Stimulated activated CD4-positive, alpha-beta T cell treated with anti-CD3 and anti-CD28 coated beads, TNF-alpha, amount 100 ng/mL, for 48 hours (primary cell): ENCODE data around the gene PSORS1C1.
"Not testable (repeated sequence)": the region's sequence is repeated elsewhere in the genome, so short reads cannot be mapped to it uniquely, and the experiment has no call there.

Source experiments
- DNase-seq, 3 donors: peaks; one replicate each; pipeline ENCODE4 v3.0.0-alpha.2; 2020; ENCODE audit warnings: low read depth in 3 of 3

PSORS1C1 gene

GRCh38 chr6:31158863-31159855 is 44.6 kb downstream of the PSORS1C1 start:
- peak in 1 of 3 donors; percentile 15 for DNase-seq

- DNase-seq = no peak
Observed at GRCh38 chr6:31161216-31162126, 46.9 kb downstream of the PSORS1C1 start.

GRCh38 chr6:31162463-31163165 is 48.0 kb downstream of the PSORS1C1 start:
- DNase-seq = no peak

- DNase-seq = no peak
Observed at GRCh38 chr6:31163922-31164321, 49.3 kb downstream of the PSORS1C1 start.

GRCh38 chr6:31164475-31165063 is 50.0 kb downstream of the PSORS1C1 start:
- not testable (repeated sequence) for DNase-seq

GRCh38 chr6:31165064-31165832 is 50.6 kb downstream of the PSORS1C1 start:
- DNase-seq = not testable (repeated sequence)

- DNase-seq = no peak
Observed at GRCh38 chr6:31165986-31166385, 51.4 kb downstream of the PSORS1C1 start.

GRCh38 chr6:31168606-31169005 is 54.0 kb downstream of the PSORS1C1 start:
- no peak for DNase-seq

- DNase-seq = no peak
Observed at GRCh38 chr6:31169123-31169857, 54.7 kb downstream of the PSORS1C1 start.

GRCh38 chr6:31169858-31170599 is 55.4 kb downstream of the PSORS1C1 start:
- DNase-seq = not testable (repeated sequence)

GRCh38 chr6:31170600-31170881 is 55.9 kb downstream of the PSORS1C1 start, which contains the start of gene POU5F1:
Gene POU5F1, minus strand, starts transcription at chr6:31170682. Its CDS starts 62 bp downstream, at chr6:31170620.
- DNase-seq = no peak

GRCh38 chr6:31170987-31171671 is 56.5 kb downstream of the PSORS1C1 start:
- DNase-seq = no peak

GRCh38 chr6:31171931-31172905 is 57.6 kb downstream of the PSORS1C1 start:
- DNase-seq = no peak

- no peak for DNase-seq
Observed at GRCh38 chr6:31172973-31173384, 58.4 kb downstream of the PSORS1C1 start.

- no peak for DNase-seq
Observed at GRCh38 chr6:31173406-31173805, 58.8 kb downstream of the PSORS1C1 start.

- no peak for DNase-seq
Observed at GRCh38 chr6:31174378-31174777, 59.8 kb downstream of the PSORS1C1 start.

GRCh38 chr6:31175971-31176370 is 61.4 kb downstream of the PSORS1C1 start:
- no peak for DNase-seq
